GM19193 (cell line): ENCODE measurements around the gene TRIM41.
A peak's percentile ranks its signal among the peaks of the same experiment; 100 is the strongest.

Source experiments
- POLR2A ChIP-seq: IDR thresholded peaks from 4 replicates; pipeline ENCODE4 v1.6.1; 2011; ENCODE audit not compliant: insufficient read depth, insufficient read length; ENCODE audit errors: extremely low read depth

Gene TRIM41

GRCh38 chr5:181233801-181234454 lies 10.8 kb downstream of the TRIM41 start:
- peak; percentile 1 for TF ChIP-seq POLR2A

GRCh38 chr5:181234455-181235306 lies 11.6 kb downstream of the TRIM41 start:
- peak; percentile 38 for TF ChIP-seq POLR2A

- TF ChIP-seq POLR2A = no peak
Observed at GRCh38 chr5:181235323-181235688, 12.2 kb downstream of the TRIM41 start.

GRCh38 chr5:181235689-181236366 lies 12.7 kb downstream of the TRIM41 start:
- TF ChIP-seq POLR2A = peak; percentile 13

- no peak for TF ChIP-seq POLR2A
Observed at GRCh38 chr5:181236471-181236870, 13.4 kb downstream of the TRIM41 start.

- no peak for TF ChIP-seq POLR2A
Observed at GRCh38 chr5:181236954-181237641, 14.0 kb downstream of the TRIM41 start.

GRCh38 chr5:181237729-181238385 lies 14.8 kb downstream of the TRIM41 start:
- peak; percentile 11 for TF ChIP-seq POLR2A

GRCh38 chr5:181239062-181239663 lies 16.1 kb downstream of the TRIM41 start:
- no peak for TF ChIP-seq POLR2A

GRCh38 chr5:181241393-181241975 lies 18.4 kb downstream of the TRIM41 start:
- TF ChIP-seq POLR2A = no peak

- no peak for TF ChIP-seq POLR2A
Observed at GRCh38 chr5:181242031-181242451, 19.0 kb downstream of the TRIM41 start.

- no peak for TF ChIP-seq POLR2A
Observed at GRCh38 chr5:181243018-181243563, 20.0 kb downstream of the TRIM41 start.

- TF ChIP-seq POLR2A = peak; percentile 98
Observed at GRCh38 chr5:181243564-181244343, 20.7 kb downstream of the TRIM41 start, which contains the start of gene RACK1. Gene RACK1, minus strand, starts transcription at chr5:181243906. Its CDS starts 106 bp downstream, at chr5:181243800.
